Measurements from ENCODE around the gene POLR1A.

DNA sequence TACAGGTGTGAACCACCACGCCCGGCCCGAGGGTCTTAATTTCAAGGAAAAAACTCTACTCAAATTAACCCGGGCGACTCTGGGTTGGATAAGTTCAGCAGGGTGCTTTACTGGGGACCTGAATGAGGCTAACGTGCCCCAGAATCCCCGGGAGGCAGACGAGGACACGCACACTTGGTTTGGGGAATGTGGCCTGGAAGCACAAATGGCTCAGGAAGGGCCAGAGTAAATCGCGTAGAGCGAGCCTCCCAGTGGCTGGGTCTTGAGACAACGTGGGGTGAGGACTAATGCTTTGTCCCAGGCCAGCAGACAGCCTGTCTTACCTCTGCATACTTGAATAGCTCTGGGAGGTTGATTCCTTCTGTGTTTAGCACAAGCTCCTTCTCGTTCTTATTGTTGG, 75.8 kb downstream of the POLR1A start:
- TF ChIP-seq, protein P1, sequence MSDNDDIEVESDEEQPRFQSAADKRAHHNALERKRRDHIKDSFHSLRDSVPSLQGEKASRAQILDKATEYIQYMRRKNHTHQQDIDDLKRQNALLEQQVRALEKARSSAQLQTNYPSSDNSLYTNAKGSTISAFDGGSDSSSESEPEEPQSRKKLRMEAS (IDR thresholded peaks at IDR 0.05) = no peak
- TF ChIP-seq, protein P2, sequence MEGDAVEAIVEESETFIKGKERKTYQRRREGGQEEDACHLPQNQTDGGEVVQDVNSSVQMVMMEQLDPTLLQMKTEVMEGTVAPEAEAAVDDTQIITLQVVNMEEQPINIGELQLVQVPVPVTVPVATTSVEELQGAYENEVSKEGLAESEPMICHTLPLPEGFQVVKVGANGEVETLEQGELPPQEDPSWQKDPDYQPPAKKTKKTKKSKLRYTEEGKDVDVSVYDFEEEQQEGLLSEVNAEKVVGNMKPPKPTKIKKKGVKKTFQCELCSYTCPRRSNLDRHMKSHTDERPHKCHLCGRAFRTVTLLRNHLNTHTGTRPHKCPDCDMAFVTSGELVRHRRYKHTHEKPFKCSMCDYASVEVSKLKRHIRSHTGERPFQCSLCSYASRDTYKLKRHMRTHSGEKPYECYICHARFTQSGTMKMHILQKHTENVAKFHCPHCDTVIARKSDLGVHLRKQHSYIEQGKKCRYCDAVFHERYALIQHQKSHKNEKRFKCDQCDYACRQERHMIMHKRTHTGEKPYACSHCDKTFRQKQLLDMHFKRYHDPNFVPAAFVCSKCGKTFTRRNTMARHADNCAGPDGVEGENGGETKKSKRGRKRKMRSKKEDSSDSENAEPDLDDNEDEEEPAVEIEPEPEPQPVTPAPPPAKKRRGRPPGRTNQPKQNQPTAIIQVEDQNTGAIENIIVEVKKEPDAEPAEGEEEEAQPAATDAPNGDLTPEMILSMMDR (IDR thresholded peaks at IDR 0.05; ENCODE audit: low read depth, low read length, missing input control) = no peak
- no peak for TF ChIP-seq EGR1 (IDR thresholded peaks at IDR 0.05; ENCODE audit: low read depth in 2 of 2)
- no peak for TF ChIP-seq TAF1 (conservative IDR thresholded peaks at IDR 0.05)
- no peak for TF ChIP-seq RAD21 (IDR thresholded peaks at IDR 0.05)
- no peak for TF ChIP-seq HNF4G (IDR thresholded peaks at IDR 0.05)
- TF ChIP-seq, protein P3, sequence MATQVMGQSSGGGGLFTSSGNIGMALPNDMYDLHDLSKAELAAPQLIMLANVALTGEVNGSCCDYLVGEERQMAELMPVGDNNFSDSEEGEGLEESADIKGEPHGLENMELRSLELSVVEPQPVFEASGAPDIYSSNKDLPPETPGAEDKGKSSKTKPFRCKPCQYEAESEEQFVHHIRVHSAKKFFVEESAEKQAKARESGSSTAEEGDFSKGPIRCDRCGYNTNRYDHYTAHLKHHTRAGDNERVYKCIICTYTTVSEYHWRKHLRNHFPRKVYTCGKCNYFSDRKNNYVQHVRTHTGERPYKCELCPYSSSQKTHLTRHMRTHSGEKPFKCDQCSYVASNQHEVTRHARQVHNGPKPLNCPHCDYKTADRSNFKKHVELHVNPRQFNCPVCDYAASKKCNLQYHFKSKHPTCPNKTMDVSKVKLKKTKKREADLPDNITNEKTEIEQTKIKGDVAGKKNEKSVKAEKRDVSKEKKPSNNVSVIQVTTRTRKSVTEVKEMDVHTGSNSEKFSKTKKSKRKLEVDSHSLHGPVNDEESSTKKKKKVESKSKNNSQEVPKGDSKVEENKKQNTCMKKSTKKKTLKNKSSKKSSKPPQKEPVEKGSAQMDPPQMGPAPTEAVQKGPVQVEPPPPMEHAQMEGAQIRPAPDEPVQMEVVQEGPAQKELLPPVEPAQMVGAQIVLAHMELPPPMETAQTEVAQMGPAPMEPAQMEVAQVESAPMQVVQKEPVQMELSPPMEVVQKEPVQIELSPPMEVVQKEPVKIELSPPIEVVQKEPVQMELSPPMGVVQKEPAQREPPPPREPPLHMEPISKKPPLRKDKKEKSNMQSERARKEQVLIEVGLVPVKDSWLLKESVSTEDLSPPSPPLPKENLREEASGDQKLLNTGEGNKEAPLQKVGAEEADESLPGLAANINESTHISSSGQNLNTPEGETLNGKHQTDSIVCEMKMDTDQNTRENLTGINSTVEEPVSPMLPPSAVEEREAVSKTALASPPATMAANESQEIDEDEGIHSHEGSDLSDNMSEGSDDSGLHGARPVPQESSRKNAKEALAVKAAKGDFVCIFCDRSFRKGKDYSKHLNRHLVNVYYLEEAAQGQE (IDR thresholded peaks at IDR 0.05) = no peak
- no peak for TF ChIP-seq HNF4A (conservative IDR thresholded peaks at IDR 0.05)
